HL-60 (cell line): ENCODE results near the gene KCNAB1.

Experiments used
- POLR2AphosphoS5 ChIP-seq: IDR thresholded peaks from 2 replicates; pipeline ENCODE4 v1.6.1; 2012; ENCODE audit warnings: low read depth
- SPI1 ChIP-seq: IDR thresholded peaks from 2 replicates; pipeline ENCODE4 v1.6.1; 2012; ENCODE audit warnings: low read depth, mild to moderate bottlenecking, borderline replicate concordance
- TF ChIP-seq, protein P1 (sequence below): IDR thresholded peaks from one replicate; pipeline ENCODE4 v1.5.1; 2011; ENCODE audit warnings: low read length, control low read depth, inconsistent platforms; ENCODE audit not compliant: insufficient read depth
- TF ChIP-seq, protein P2 (sequence below): IDR thresholded peaks from 2 replicates; pipeline ENCODE4 v1.6.1; 2012; ENCODE audit warnings: low read depth; ENCODE audit not compliant: insufficient replicate concordance

DNA sequence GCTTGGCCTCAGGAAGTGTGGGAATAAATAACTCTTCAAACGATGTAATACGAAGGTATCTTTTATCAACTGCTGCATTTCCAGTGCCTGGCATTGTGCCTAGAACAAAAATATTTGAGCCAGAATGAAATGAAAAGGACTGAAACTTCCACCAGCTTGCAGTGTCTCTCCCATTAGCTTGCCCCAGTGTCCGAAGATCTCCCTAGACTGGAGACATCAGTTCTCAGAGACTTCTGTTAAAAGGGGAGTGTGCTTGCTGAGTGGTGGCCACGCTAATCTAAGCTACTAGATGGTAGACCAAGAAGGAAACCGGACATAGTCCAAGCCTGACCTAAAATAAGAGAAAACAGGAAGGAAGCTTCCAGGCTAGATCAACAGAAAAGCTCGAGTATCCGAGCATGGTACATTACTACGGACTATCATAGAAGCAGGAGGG lies 28.6 kb downstream of the KCNAB1 start:
- TF ChIP-seq, protein P1, sequence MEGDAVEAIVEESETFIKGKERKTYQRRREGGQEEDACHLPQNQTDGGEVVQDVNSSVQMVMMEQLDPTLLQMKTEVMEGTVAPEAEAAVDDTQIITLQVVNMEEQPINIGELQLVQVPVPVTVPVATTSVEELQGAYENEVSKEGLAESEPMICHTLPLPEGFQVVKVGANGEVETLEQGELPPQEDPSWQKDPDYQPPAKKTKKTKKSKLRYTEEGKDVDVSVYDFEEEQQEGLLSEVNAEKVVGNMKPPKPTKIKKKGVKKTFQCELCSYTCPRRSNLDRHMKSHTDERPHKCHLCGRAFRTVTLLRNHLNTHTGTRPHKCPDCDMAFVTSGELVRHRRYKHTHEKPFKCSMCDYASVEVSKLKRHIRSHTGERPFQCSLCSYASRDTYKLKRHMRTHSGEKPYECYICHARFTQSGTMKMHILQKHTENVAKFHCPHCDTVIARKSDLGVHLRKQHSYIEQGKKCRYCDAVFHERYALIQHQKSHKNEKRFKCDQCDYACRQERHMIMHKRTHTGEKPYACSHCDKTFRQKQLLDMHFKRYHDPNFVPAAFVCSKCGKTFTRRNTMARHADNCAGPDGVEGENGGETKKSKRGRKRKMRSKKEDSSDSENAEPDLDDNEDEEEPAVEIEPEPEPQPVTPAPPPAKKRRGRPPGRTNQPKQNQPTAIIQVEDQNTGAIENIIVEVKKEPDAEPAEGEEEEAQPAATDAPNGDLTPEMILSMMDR, result no peak
- TF ChIP-seq, protein P2, sequence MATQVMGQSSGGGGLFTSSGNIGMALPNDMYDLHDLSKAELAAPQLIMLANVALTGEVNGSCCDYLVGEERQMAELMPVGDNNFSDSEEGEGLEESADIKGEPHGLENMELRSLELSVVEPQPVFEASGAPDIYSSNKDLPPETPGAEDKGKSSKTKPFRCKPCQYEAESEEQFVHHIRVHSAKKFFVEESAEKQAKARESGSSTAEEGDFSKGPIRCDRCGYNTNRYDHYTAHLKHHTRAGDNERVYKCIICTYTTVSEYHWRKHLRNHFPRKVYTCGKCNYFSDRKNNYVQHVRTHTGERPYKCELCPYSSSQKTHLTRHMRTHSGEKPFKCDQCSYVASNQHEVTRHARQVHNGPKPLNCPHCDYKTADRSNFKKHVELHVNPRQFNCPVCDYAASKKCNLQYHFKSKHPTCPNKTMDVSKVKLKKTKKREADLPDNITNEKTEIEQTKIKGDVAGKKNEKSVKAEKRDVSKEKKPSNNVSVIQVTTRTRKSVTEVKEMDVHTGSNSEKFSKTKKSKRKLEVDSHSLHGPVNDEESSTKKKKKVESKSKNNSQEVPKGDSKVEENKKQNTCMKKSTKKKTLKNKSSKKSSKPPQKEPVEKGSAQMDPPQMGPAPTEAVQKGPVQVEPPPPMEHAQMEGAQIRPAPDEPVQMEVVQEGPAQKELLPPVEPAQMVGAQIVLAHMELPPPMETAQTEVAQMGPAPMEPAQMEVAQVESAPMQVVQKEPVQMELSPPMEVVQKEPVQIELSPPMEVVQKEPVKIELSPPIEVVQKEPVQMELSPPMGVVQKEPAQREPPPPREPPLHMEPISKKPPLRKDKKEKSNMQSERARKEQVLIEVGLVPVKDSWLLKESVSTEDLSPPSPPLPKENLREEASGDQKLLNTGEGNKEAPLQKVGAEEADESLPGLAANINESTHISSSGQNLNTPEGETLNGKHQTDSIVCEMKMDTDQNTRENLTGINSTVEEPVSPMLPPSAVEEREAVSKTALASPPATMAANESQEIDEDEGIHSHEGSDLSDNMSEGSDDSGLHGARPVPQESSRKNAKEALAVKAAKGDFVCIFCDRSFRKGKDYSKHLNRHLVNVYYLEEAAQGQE, result no peak
- TF ChIP-seq POLR2AphosphoS5 (no peak), SPI1 (no peak)
